Kidney (tissue), 14 donors: Measurements from ENCODE around the gene AK9. TPM values are rescaled to one million over a fixed set of nuclear protein-coding genes. Genes with fewer than 3 reads are reported as not detected.

Experiments used
- DNase-seq, 5 donors: peaks; one replicate each; pipeline ENCODE4 v3.0.0-alpha.2; 2013 to 2020
- FAIRE-seq: peaks from 2 replicates; lab custom pipeline; 2012; peaks lifted over from hg19 to GRCh38; lab: Jason Lieb, UNC
- H3K27ac ChIP-seq, 2 donors: one replicate each; pipeline ENCODE4 v1.7.0; 2013; ENCODE audit warnings: low read depth in 2 of 2, low read length in 2 of 2, inconsistent platforms in 1 of 2
- H3K27me3 ChIP-seq: one replicate; pipeline ENCODE4 v1.7.1; 2013; ENCODE audit warnings: low read length, inconsistent platforms; ENCODE audit not compliant: control insufficient read depth, insufficient read depth
- H3K36me3 ChIP-seq, 3 donors: one replicate each; pipeline versions ENCODE4 v1.7.0 to v1.7.1; 2013; ENCODE audit warnings: low read length in 3 of 3, control low read depth in 1 of 3, inconsistent platforms in 1 of 3; ENCODE audit not compliant: insufficient read depth in 3 of 3, control insufficient read depth in 2 of 3
- H3K4me1 ChIP-seq, 3 donors: one replicate each; pipeline versions ENCODE4 v1.7.0 to v1.7.1; 2013; ENCODE audit warnings: low read length in 3 of 3, inconsistent platforms in 1 of 3, low read depth in 1 of 3; ENCODE audit not compliant: control insufficient read depth in 2 of 3, insufficient read depth in 2 of 3
- H3K4me3 ChIP-seq, 3 donors: one replicate each; pipeline versions ENCODE4 v1.7.0 to v1.8.1; 2013; ENCODE audit warnings: low read length in 3 of 3, control low read depth in 1 of 3, inconsistent platforms in 1 of 3
- H3K9ac ChIP-seq, 3 donors: one replicate each; pipeline versions ENCODE4 v1.7.0 to v1.7.1; 2013; ENCODE audit warnings: low read length in 3 of 3, control low read depth in 1 of 3, inconsistent platforms in 1 of 3
- H3K9me3 ChIP-seq, 3 donors: one replicate each; pipeline versions ENCODE4 v1.7.0 to v1.7.1; 2013; ENCODE audit warnings: low read length in 3 of 3, control low read depth in 1 of 3, inconsistent platforms in 1 of 3; ENCODE audit not compliant: control insufficient read depth in 2 of 3, insufficient read depth in 1 of 3
- intact Hi-C: fragments of 100-400 bp; cut with DNase I; formaldehyde crosslinking; loops from one replicate; pipeline ENCODE4 v1.11.1; 2022
- polyA plus RNA-seq: library from polyadenylated mRNA; stranded (reverse); fragments of 350-450 nt; fragmentation: Illumina TruSeq; extraction: RNeasy Lipid Tissue Mini Kit (QIAGEN cat#74804); gene quantifications from one replicate; pipeline ENCODE4 v1.2.3, GENCODE V29; 2014; ENCODE audit warnings: low read depth, low replicate concordance; ENCODE audit not compliant: insufficient read depth
- total RNA-seq: library from RNA; stranded (reverse); fragmentation: NEBNext Ultra II Directional; extraction: Animal tissue kit (Norgen Biotek cat#: 25700); gene quantifications from one replicate; pipeline ENCODE4 v1.2.1, GENCODE V29; 2021
- TF ChIP-seq, protein P1 (sequence below): IDR thresholded peaks from 3 replicates; pipeline ENCODE4 v1.5.1; 2012; ENCODE audit warnings: mild to moderate bottlenecking, moderate library complexity, borderline replicate concordance; ENCODE audit not compliant: insufficient read depth; ENCODE audit errors: extremely low read depth
- donor health status: control.
- donor health status: control.
- donor health status: control.
- donor health status: control.
- donor health status: control.
- donor health status: DM: yes; HTN: yes; CAD: no.
- donor health status: Normal renal cell carcinoma (clear cell type).

AK9 gene
- total and polyA plus RNA-seq, 2 donors from 2014 or later: 4.6 to 10.9 TPM

DNA sequence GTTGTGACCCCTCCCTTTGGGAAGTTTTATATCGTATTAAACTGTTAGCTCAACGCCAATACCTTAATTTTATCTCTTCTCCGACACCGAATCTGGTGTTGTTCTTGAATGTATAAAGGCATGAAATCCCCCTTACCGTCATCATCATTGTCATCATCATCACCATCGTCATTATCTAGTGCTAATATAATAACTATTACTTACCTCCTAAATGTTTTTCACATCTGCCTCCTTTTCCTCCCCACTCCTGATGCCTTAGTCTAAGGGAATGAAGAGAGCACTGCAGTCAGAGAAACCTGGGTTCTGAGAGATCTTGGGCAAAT, 207.3 kb downstream of the AK9 start:
- peak overlapping the region in 2 of 3 donors; percentile 36 to 53 for H3K9ac ChIP-seq
- TF ChIP-seq, protein P1, sequence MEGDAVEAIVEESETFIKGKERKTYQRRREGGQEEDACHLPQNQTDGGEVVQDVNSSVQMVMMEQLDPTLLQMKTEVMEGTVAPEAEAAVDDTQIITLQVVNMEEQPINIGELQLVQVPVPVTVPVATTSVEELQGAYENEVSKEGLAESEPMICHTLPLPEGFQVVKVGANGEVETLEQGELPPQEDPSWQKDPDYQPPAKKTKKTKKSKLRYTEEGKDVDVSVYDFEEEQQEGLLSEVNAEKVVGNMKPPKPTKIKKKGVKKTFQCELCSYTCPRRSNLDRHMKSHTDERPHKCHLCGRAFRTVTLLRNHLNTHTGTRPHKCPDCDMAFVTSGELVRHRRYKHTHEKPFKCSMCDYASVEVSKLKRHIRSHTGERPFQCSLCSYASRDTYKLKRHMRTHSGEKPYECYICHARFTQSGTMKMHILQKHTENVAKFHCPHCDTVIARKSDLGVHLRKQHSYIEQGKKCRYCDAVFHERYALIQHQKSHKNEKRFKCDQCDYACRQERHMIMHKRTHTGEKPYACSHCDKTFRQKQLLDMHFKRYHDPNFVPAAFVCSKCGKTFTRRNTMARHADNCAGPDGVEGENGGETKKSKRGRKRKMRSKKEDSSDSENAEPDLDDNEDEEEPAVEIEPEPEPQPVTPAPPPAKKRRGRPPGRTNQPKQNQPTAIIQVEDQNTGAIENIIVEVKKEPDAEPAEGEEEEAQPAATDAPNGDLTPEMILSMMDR: no peak
- peaks cover 0 to 21% (median 8%) of the 10 kb centered on the region in 3 donors for H3K4me1 ChIP-seq
- H3K4me3 ChIP-seq: peak overlapping the region; percentile 71 to 85 (median 73)
- H3K36me3 ChIP-seq: no peaks in the 10 kb centered on the region
- no peaks in the 10 kb centered on the region for H3K9me3 ChIP-seq
- no peak overlapping the region for H3K27ac ChIP-seq
- H3K27me3 ChIP-seq: no peaks in the 10 kb centered on the region
- no peak for FAIRE-seq
- intact Hi-C loops: no loop called here
- DNase-seq: no peak

GRCh38 chr6:109482905-109483734, 207.9 kb downstream of the AK9 start, which contains the start of gene ZBTB24:
TSS of gene ZBTB24 (minus strand) at chr6:109483219. CDS start at chr6:109482026, 1,193 bp downstream.
- H3K27me3 ChIP-seq: no peaks in the 10 kb centered on the region
- H3K4me3 ChIP-seq: peak within 1 kb of the TSS; percentile 85 to 89 (median 86)
- FAIRE-seq (no peak), DNase-seq (peak; percentile 93 to 98 (median 95))
- peak within 1 kb of the TSS; percentile 20 to 75 (median 67) for H3K9ac ChIP-seq
- H3K27ac ChIP-seq: peak within 1 kb of the TSS; percentile 37 to 78
- peaks cover 0 to 24% (median 11%) of the 10 kb centered on the region in 3 donors for H3K4me1 ChIP-seq
- H3K36me3 ChIP-seq: no peaks in the 10 kb centered on the region
- no peaks in the 10 kb centered on the region for H3K9me3 ChIP-seq
- intact Hi-C loops: no loop called here
- TF ChIP-seq, protein P1: no peak

GRCh38 chr6:109480993-109481480, 210.0 kb downstream of the AK9 start:
- Histone ChIP-seq H3K9ac (no peak overlapping the region), H3K36me3 (no peaks in the 10 kb centered on the region), H3K27ac (no peak overlapping the region), H3K4me3 (peak overlapping the region in 2 of 3 donors; percentile 25 to 33), H3K9me3 (no peaks in the 10 kb centered on the region), H3K4me1 (peaks cover 0 to 31% (median 15%) of the 10 kb centered on the region in 3 donors), H3K27me3 (no peaks in the 10 kb centered on the region)
- FAIRE-seq (no peak), DNase-seq (no peak)
- intact Hi-C loops: no loop called here
- TF ChIP-seq, protein P1: no peak
